Right cardiac atrium (tissue), 5 donors: ENCODE measurements around the gene PPFIBP2. TPM values are rescaled to one million over a fixed set of nuclear protein-coding genes. Genes with fewer than 3 reads are reported as not detected.

ENCODE experiments used
- ATAC-seq, 2 donors: fragments of 200-7000 bp; cut with Tn5 transposase; one replicate each; pipeline versions ENCODE4 v1.8.0 to v1.9.1; 2020; ENCODE audit warnings: moderate library complexity in 2 of 2, mild to moderate bottlenecking in 1 of 2
- DNase-seq, 3 donors: peaks; one replicate each; pipeline ENCODE4 v3.0.0-alpha.2; 2020
- H3K27ac ChIP-seq: one replicate; pipeline ENCODE4 v1.5.1; 2013; ENCODE audit warnings: mild to moderate bottlenecking, low read length, control low read depth, moderate library complexity
- H3K27me3 ChIP-seq: one replicate; pipeline ENCODE4 v1.6.1; 2013; ENCODE audit not compliant: control insufficient read depth, insufficient read depth
- H3K4me1 ChIP-seq: one replicate; pipeline ENCODE4 v1.6.1; 2013; ENCODE audit warnings: low read length; ENCODE audit not compliant: control insufficient read depth, insufficient read depth
- H3K4me3 ChIP-seq: one replicate; pipeline ENCODE4 v1.5.1; 2013; ENCODE audit warnings: low read length, control low read depth
- H3K9me3 ChIP-seq: one replicate; pipeline ENCODE4 v1.6.1; 2013; ENCODE audit warnings: low read length; ENCODE audit not compliant: control insufficient read depth
- WGBS: extraction: QIAGEN DNeasy Blood & Tissue Kit; methylation state at CpG from one replicate; pipeline ENCODE4 v1.1.7; 2013; 5-methylcytosine and 5-hydroxymethylcytosine counted together
- intact Hi-C, 4 donors: fragments of 100-400 bp; cut with DNase I; formaldehyde crosslinking; loops; one replicate each; pipeline versions ENCODE4 v1.11.0 to v1.14.0; 2022 to 2023
- polyA plus RNA-seq: library from polyadenylated mRNA; stranded (reverse); fragments of 200-250 nt; gene quantifications from one replicate; pipeline ENCODE4 v1.2.3, GENCODE V29; 2013
- total RNA-seq, 4 donors: library from RNA; stranded (reverse); fragmentation: NEBNext Ultra II Directional; extraction: Animal tissue kit (Norgen Biotek cat#: 25700); gene quantifications; one replicate each; pipeline ENCODE4 v1.2.1, GENCODE V29; 2021
- donor health status: healthy with polysubstance abuse.
- donor health status: DM: no; HTN: yes; CAD: no.
- donor health status: DM: no; HTN: no; CAD: no.
- donor health status: DM: no; HTN: yes; CAD: no; lungs with severe emphysema.
- donor health status: DM: yes; HTN: yes; CAD: no.

Gene PPFIBP2
- total and polyA plus RNA-seq, 5 donors: 13.7 to 45.3 (median 25.0) TPM

DNA sequence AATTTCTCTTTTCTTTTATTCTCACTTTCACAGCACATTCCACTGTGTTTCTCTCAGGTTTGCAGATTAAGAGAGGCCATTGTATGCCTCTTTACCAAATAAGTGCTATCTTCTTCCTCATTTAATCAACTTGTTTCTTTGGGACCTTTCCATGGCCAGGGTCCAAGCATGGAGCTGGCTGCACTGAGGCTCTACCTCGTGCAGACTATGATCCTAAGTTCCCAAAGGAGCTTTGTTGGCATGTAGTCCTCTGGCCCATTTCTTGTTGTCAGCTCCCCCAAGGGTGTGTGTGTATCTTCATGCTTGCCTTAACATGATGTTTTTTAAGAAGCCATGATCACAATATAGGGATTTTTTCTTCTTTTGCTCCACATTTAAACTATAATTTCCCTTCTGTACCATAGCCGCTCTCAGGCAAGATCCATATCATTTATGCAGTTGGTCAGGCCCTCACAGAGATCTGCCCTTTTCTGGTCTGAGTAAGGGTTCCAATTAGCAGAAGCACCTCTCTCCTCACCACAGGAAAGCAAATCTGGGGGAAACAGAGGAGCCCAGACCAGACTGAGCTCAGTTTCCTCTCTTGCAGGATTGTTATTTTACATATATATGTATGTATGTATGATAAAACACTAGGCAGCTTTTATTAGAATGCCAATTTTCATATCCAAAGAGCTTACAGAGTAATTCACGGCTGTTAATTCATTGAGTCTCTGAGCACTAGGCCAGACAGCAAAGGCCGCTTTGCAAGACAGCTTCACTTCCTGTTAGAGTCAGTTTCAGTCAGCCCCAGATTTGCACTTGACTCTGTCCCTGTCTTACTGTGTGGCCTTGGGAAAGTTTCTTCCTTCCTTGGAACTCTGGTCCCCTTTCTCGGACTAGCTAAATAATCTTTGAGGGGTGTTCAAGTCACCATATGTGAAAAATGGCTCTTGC, 125.2 kb downstream of the PPFIBP2 start:
- DNase-seq: peak; percentile 63 to 78 (median 66)
- H3K4me1 ChIP-seq: peaks cover 4% of the 10 kb centered on the region
- intact Hi-C loops: no loop called here
- no peaks in the 10 kb centered on the region for H3K9me3 ChIP-seq
- H3K27ac ChIP-seq: peak overlapping the region; percentile 23
- ATAC-seq: peak; percentile 62 to 73
- H3K27me3 ChIP-seq: no peaks in the 10 kb centered on the region
- 64% methylated on average over 5 of the region's 5 CpGs for whole genome bisulfite sequencing
- no peak overlapping the region for H3K4me3 ChIP-seq

GRCh38 chr11:7639643-7640025, 125.8 kb downstream of the PPFIBP2 start:
- peaks cover 4% of the 10 kb centered on the region for H3K4me1 ChIP-seq
- H3K4me3 ChIP-seq: no peak overlapping the region
- intact Hi-C loops: no loop called here
- ATAC-seq (no peak), DNase-seq (no peak)
- 77% methylated on average over 5 of the region's 5 CpGs for WGBS
- no peak overlapping the region for H3K27ac ChIP-seq
- no peaks in the 10 kb centered on the region for H3K9me3 ChIP-seq
- no peaks in the 10 kb centered on the region for H3K27me3 ChIP-seq

DNA sequence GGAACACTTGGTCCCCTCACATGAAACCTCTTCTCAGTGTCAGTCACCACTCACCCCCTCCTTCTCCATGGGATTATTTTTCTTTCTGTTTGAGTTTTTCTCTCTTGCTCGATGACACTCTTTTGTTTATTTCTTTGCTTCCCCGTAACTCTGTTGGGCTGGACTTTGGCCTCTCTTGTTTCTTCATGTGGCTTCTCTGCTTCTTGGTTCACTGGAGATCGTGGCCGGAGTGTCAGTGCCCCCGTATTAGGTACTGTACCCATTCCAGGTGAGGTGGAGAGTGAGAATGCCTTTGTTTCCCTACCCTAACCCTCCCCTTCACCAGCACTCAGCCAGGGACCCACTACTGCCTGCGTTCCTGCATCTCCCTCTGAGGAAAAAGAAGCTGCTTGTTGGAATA, 127.0 kb downstream of the PPFIBP2 start:
- H3K4me3 ChIP-seq: no peak overlapping the region
- peaks cover 4% of the 10 kb centered on the region for H3K4me1 ChIP-seq
- ATAC-seq (no peak), DNase-seq (no peak)
- H3K27ac ChIP-seq: no peak overlapping the region
- 92% methylated on average over 6 of the region's 6 CpGs for WGBS
- no peaks in the 10 kb centered on the region for H3K27me3 ChIP-seq
- H3K9me3 ChIP-seq: no peaks in the 10 kb centered on the region
- intact Hi-C loops: no loop called here

- H3K4me3 ChIP-seq: no peak overlapping the region
- intact Hi-C loops: no loop called here
- no peak overlapping the region for H3K27ac ChIP-seq
- no peak for ATAC-seq
- no peak for DNase-seq
- no peaks in the 10 kb centered on the region for H3K27me3 ChIP-seq
- 64% methylated on average over 4 of the region's 4 CpGs for WGBS
- peaks cover 4% of the 10 kb centered on the region for H3K4me1 ChIP-seq
- H3K9me3 ChIP-seq: no peaks in the 10 kb centered on the region
These were observed 128.9 kb downstream of the PPFIBP2 start for GRCh38 chr11:7642747-7643146.

DNA sequence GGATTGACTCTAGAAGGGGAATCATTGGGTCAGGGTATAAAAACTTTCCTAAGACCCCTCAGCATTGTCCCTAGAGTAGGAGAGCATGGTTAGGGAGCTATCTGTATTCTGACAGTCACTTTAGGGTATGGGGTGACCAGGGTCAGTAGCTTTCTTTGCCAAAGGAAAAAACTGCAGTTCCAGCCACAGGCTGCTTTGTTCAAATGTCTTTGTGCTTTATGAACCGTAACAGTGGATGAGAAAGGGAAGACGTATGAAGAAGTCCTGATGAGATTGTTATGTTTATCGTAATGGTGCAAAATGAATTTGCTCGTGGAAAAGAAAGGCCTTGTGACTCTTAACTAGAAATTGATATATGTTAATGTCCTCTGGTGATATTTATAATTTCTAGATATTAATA, 129.5 kb downstream of the PPFIBP2 start:
- H3K27me3 ChIP-seq: no peaks in the 10 kb centered on the region
- peaks cover 4% of the 10 kb centered on the region for H3K4me1 ChIP-seq
- H3K27ac ChIP-seq: no peak overlapping the region
- WGBS: 86% methylated on average over 4 of the region's 4 CpGs
- intact Hi-C loops: no loop called here
- no peak for ATAC-seq
- no peaks in the 10 kb centered on the region for H3K9me3 ChIP-seq
- H3K4me3 ChIP-seq: no peak overlapping the region
- no peak for DNase-seq

DNA sequence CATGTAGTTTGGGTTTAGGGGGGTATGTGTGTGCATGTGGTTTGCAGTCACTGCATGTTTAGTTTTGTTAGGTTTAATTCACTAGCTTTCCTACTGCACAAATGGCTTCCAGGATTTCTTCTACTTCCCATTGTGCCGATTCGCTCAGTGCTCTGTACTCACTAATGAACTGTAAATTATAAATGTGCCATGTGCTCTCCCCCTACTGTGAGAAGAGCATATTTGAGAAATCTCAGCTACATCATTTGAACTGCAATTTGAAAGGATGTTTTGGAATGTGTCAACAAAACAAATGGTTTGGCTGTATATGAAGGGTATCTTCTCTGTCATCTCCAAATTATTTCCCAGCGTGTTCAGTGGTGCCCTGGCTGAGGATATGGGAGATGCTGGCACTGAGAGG, 131.4 kb downstream of the PPFIBP2 start:
- Histone ChIP-seq H3K27me3 (no peaks in the 10 kb centered on the region), H3K27ac (no peak overlapping the region), H3K4me3 (no peak overlapping the region), H3K4me1 (no peaks in the 10 kb centered on the region), H3K9me3 (no peaks in the 10 kb centered on the region)
- 94% methylated on average over 3 of the region's 3 CpGs for WGBS
- intact Hi-C loops: no loop called here
- no peak for DNase-seq
- ATAC-seq: no peak

GRCh38 chr11:7646866-7647265, 133.1 kb downstream of the PPFIBP2 start:
- WGBS: 95% methylated on average over 2 of the region's 2 CpGs
- no peaks in the 10 kb centered on the region for H3K4me1 ChIP-seq
- H3K4me3 ChIP-seq: no peak overlapping the region
- H3K9me3 ChIP-seq: no peaks in the 10 kb centered on the region
- intact Hi-C loops: no loop called here
- H3K27me3 ChIP-seq: no peaks in the 10 kb centered on the region
- H3K27ac ChIP-seq: no peak overlapping the region
- DNase-seq (no peak), ATAC-seq (no peak)

- ATAC-seq: no peak
- Histone ChIP-seq H3K9me3 (no peaks in the 10 kb centered on the region), H3K27me3 (no peaks in the 10 kb centered on the region), H3K4me3 (no peak overlapping the region), H3K27ac (no peak overlapping the region), H3K4me1 (no peaks in the 10 kb centered on the region)
- intact Hi-C loops: no loop called here
- no peak for DNase-seq
- WGBS: 97% methylated on average over 3 of the region's 3 CpGs
These were observed 134.5 kb downstream of the PPFIBP2 start for GRCh38 chr11:7648264-7648663.

GRCh38 chr11:7651140-7651551, 137.3 kb downstream of the PPFIBP2 start:
- Histone ChIP-seq H3K4me3 (no peak overlapping the region), H3K27me3 (no peaks in the 10 kb centered on the region), H3K9me3 (no peaks in the 10 kb centered on the region), H3K4me1 (no peaks in the 10 kb centered on the region), H3K27ac (no peak overlapping the region)
- WGBS: 70% methylated on average over 5 of the region's 5 CpGs
- intact Hi-C loops: loop anchor here in 1 of 4 donors (5.0 kb wide), 1 partner anchor 79 kb away; no protein-coding TSS in a partner anchor
- no peak for ATAC-seq
- DNase-seq: no peak

DNA sequence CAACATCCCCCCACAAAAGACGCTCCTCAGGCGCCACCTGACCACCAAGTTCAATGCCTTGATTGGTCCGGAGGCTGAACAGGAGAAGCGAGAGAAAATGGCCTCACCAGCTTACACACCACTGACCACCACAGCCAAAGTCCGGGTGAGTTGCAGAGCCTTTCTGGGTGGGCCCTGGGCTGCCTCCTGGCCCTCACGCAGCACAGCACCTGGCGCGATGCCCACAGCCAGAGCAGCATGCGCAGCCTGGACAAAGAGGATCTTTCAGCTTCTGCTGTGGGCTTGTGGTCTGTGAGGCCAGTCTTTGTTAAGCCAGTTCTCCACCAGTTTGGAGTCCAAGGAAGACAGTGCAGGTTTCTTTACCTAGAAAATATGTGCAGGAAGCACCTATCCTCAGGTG, 137.9 kb downstream of the PPFIBP2 start:
- Histone ChIP-seq H3K4me3 (no peak overlapping the region), H3K27me3 (no peaks in the 10 kb centered on the region), H3K27ac (no peak overlapping the region), H3K9me3 (no peaks in the 10 kb centered on the region), H3K4me1 (no peaks in the 10 kb centered on the region)
- 85% methylated on average over 9 of the region's 9 CpGs for WGBS
- no peak for ATAC-seq
- DNase-seq: peak in 2 of 3 donors; percentile 65 to 81
- intact Hi-C loops: loop anchor here in 1 of 4 donors (5.0 kb wide), 1 partner anchor 79 kb away; no protein-coding TSS in a partner anchor

GRCh38 chr11:7654195-7654705, 140.5 kb downstream of the PPFIBP2 start:
- H3K9me3 ChIP-seq: no peaks in the 10 kb centered on the region
- no peaks in the 10 kb centered on the region for H3K27me3 ChIP-seq
- intact Hi-C loops: loop anchor here in 1 of 4 donors (5.0 kb wide), 1 partner anchor 82 kb away; no protein-coding TSS in a partner anchor
- no peak overlapping the region for H3K4me3 ChIP-seq
- WGBS: 75% methylated on average over 4 of the region's 4 CpGs
- ATAC-seq: no peak
- H3K4me1 ChIP-seq: no peaks in the 10 kb centered on the region
- DNase-seq: no peak
- H3K27ac ChIP-seq: no peak overlapping the region
